Neutrophil (primary cell): Measurements from ENCODE around the gene CACNA1C.

ENCODE experiments used
- H3K27ac ChIP-seq: fragments of 200-600 bp; sonication (generic); 2 replicates; pipeline ENCODE4 v1.5.1; 2016; ENCODE audit warnings: mild to moderate bottlenecking, moderate library complexity
- H3K27me3 ChIP-seq: fragments of 200-600 bp; sonication (generic); 2 replicates; pipeline ENCODE4 v1.6.0; 2016; ENCODE audit warnings: mild to moderate bottlenecking
- H3K36me3 ChIP-seq: fragments of 200-600 bp; sonication (generic); 2 replicates; pipeline ENCODE4 v1.5.1; 2017
- H3K4me1 ChIP-seq, 2 experiments: fragments of 200-600 bp in 1 of 2; sonication (generic) in 1 of 2; 1 replicate in 1 of 2; 2 replicates in 1 of 2; pipeline versions ENCODE4 v1.5.1 to v1.6.1; 2013 to 2016; ENCODE audit warnings: low read depth in 1 of 2, low read length in 1 of 2, mild to moderate bottlenecking in 1 of 2, moderate library complexity in 1 of 2; ENCODE audit not compliant: control insufficient read depth in 1 of 2, insufficient read depth in 1 of 2
- H3K4me3 ChIP-seq, 2 experiments: fragments of 200-600 bp in 1 of 2; sonication (generic) in 1 of 2; 1 replicate in 1 of 2; 2 replicates in 1 of 2; pipeline ENCODE4 v1.5.1; 2013 to 2016; ENCODE audit warnings: low read depth in 1 of 2, low read length in 1 of 2, mild to moderate bottlenecking in 1 of 2, moderate library complexity in 1 of 2
- H3K9me3 ChIP-seq: fragments of 200-600 bp; sonication (generic); 2 replicates; pipeline ENCODE4 v1.5.1; 2016
- TF ChIP-seq, protein P1 (sequence below): fragments of 200-600 bp; sonication (generic); IDR thresholded peaks from 2 replicates; pipeline ENCODE4 v1.5.1; 2016; ENCODE audit warnings: antibody characterized with exemption

Gene CACNA1C

DNA sequence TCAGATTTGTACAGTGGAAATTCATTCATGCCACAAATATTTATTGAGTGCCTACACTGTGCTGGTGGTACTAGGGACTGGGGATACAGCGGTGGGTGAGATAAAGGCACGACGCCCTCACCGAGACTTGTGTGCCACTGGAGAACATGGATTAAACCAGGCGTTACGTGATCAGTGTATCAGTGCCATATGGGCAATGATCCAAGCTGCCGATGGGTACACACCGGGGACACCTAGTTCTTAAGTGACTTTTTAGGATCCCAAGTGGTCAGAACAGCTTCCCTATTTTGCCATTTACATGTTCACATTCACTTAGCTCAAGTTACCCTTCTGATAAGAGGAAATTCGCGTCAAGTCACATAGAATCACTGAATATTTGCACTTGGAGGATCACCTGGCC, 236.7 kb downstream of the CACNA1C start:
- H3K36me3 ChIP-seq, result no peaks in the 10 kb centered on the region
- no peak overlapping the region for H3K27ac ChIP-seq
- no peak overlapping the region for H3K4me3 ChIP-seq
- no peaks in the 10 kb centered on the region for H3K9me3 ChIP-seq
- TF ChIP-seq, protein P1, sequence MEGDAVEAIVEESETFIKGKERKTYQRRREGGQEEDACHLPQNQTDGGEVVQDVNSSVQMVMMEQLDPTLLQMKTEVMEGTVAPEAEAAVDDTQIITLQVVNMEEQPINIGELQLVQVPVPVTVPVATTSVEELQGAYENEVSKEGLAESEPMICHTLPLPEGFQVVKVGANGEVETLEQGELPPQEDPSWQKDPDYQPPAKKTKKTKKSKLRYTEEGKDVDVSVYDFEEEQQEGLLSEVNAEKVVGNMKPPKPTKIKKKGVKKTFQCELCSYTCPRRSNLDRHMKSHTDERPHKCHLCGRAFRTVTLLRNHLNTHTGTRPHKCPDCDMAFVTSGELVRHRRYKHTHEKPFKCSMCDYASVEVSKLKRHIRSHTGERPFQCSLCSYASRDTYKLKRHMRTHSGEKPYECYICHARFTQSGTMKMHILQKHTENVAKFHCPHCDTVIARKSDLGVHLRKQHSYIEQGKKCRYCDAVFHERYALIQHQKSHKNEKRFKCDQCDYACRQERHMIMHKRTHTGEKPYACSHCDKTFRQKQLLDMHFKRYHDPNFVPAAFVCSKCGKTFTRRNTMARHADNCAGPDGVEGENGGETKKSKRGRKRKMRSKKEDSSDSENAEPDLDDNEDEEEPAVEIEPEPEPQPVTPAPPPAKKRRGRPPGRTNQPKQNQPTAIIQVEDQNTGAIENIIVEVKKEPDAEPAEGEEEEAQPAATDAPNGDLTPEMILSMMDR, result no peak
- H3K27me3 ChIP-seq, result no peaks in the 10 kb centered on the region
- H3K4me1 ChIP-seq, result peaks cover 18 to 21% of the 10 kb centered on the region in 2 experiments

DNA sequence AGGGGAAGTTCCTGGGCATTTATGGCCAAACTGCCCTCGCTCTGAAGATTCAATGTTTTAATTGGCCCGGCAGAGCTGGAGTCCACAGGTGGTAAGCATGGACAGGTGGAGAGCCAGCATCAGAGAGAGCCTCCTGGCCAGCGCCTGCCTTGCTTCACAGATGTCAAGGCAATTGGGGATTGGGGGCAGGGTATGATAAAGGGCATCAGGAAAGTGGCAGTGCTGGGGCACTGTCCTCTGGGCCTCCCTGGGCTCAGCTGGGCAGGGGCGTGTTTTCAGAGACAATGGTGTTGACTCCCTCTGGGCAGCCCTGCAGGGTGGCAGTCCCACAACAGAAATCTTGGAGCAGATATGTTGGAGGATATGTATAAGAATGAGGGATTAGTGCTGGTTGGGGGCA, 237.3 kb downstream of the CACNA1C start:
- Histone ChIP-seq H3K36me3 (no peaks in the 10 kb centered on the region), H3K4me1 (peaks cover 18 to 21% of the 10 kb centered on the region in 2 experiments), H3K9me3 (no peaks in the 10 kb centered on the region), H3K27ac (no peak overlapping the region), H3K27me3 (no peaks in the 10 kb centered on the region), H3K4me3 (no peak overlapping the region)
- TF ChIP-seq, protein P1, result no peak

DNA sequence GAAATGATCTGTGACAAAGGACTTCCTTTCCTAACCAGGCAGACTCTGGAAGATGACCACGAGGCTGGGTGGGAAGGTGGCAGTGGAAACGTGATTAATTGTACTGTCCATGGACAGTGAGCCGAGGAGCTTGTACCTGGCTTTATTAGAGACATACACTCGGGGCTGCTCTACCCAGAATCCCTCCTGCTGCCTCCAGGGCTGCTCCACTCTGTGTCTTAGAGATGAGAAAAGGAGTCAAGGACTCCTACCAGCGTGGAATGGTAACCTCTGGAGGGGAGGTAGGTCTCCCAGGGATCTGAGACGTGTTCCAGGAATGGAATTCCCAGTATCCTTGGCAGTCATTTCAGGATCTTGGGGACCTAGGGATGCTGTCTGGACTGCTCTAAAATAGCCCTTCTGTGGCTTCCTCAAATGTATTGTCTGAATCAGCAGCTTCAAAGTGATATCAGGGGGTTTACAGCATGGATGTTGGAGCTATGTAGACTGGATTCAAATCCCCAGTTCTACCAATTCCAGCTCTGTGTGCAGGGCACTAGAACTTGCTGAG, 237.8 kb downstream of the CACNA1C start:
- Histone ChIP-seq H3K36me3 (no peaks in the 10 kb centered on the region), H3K4me1 (peaks cover 23 to 25% of the 10 kb centered on the region in 2 experiments), H3K4me3 (no peak overlapping the region), H3K9me3 (no peaks in the 10 kb centered on the region), H3K27ac (no peak overlapping the region), H3K27me3 (no peaks in the 10 kb centered on the region)
- TF ChIP-seq, protein P1, result no peak

DNA sequence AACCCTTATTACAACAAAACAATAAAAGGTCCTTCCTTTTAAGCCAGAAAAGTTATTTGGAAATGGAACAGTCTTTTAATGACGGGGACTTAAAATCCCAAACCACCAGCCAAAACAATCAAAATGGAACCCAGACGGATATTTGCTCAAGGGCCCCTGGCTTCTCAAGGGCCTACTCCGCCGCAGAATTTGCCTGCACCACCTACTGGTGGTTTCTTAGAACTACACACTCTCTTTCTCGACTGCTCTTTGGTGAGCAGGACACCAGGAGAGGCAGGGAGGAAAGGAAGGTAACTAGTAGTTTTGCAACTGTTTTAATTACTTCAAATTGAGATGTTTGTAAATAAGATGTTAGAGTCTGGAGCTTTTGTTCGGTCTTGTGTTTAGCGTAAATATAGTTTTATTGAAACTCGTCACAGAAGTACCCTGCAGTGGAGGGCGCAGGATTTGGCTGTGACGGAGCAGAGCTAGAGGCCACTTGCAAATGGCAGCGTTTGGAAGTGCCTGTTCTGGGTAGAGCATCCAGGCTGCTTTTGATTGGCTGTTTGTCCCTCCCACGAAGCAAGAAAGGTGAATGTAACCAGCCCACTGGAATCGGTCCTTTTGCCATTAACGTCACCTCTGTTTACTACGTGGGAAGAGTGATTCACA, 238.5 kb downstream of the CACNA1C start:
- Histone ChIP-seq H3K4me3 (no peak overlapping the region), H3K36me3 (no peaks in the 10 kb centered on the region), H3K27me3 (no peaks in the 10 kb centered on the region), H3K9me3 (no peaks in the 10 kb centered on the region), H3K4me1 (peaks cover 30 to 32% of the 10 kb centered on the region in 2 experiments), H3K27ac (no peak overlapping the region)
- TF ChIP-seq, protein P1, result peak; percentile 67

DNA sequence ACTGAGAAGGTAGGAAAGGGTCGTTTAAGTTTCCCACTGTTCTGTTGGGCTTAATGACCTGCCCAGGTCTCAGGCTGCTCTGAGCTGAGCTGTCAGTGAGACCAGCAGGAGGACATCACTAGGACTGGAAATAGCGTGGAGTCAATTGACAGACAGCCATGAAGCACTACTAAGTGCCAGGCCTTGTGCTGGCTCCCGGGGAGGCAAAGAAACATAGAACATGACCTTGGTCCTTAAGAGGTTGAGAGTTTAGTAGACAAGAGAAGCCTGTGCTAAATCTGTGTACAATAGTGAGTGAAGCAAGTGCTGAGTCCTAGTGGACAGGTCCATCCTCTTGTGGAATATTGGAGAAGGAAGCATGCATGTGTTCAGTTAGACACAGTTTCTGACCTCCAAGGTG, 239.2 kb downstream of the CACNA1C start:
- TF ChIP-seq, protein P1, result no peak
- H3K36me3 ChIP-seq, result no peaks in the 10 kb centered on the region
- H3K4me3 ChIP-seq, result no peak overlapping the region
- peaks cover 37 to 39% of the 10 kb centered on the region in 2 experiments for H3K4me1 ChIP-seq
- H3K9me3 ChIP-seq, result no peaks in the 10 kb centered on the region
- H3K27me3 ChIP-seq, result no peaks in the 10 kb centered on the region
- no peak overlapping the region for H3K27ac ChIP-seq
